GM21576 (cell line): ENCODE results near the gene TSPYL6.
A peak's percentile ranks its signal among the peaks of the same experiment; 100 is the strongest.

ENCODE experiments used
- ATAC-seq: cut with Tn5 transposase; IDR thresholded peaks from one replicate; pipeline ENCODE4 v1.9.1; 2021; ENCODE audit warnings: mild to moderate bottlenecking, moderate library complexity; ENCODE audit not compliant: unreplicated experiment

The TSPYL6 gene

GRCh38 chr2:54259413-54260240 lies 3.6 kb upstream of the TSPYL6 start:
- peak; percentile 92 for ATAC-seq

- ATAC-seq = no peak
Measured at GRCh38 chr2:54258166-54258565, 2.1 kb upstream of the TSPYL6 start.

GRCh38 chr2:54255230-54256090 lies 569 bp downstream of the TSPYL6 start:
- ATAC-seq = no peak

GRCh38 chr2:54254180-54254579 lies 1.8 kb downstream of the TSPYL6 start:
- no peak for ATAC-seq

- no peak for ATAC-seq
Measured at GRCh38 chr2:54249629-54250028, 6.4 kb downstream of the TSPYL6 start.

GRCh38 chr2:54247115-54247514 lies 8.9 kb downstream of the TSPYL6 start:
- ATAC-seq = no peak

GRCh38 chr2:54240515-54241469 lies 15.2 kb downstream of the TSPYL6 start:
- ATAC-seq = no peak

GRCh38 chr2:54239427-54239826 lies 16.6 kb downstream of the TSPYL6 start:
- no peak for ATAC-seq

GRCh38 chr2:54237428-54237827 lies 18.6 kb downstream of the TSPYL6 start:
- ATAC-seq = no peak

GRCh38 chr2:54233832-54234649 lies 22.0 kb downstream of the TSPYL6 start:
- no peak for ATAC-seq

- ATAC-seq = no peak
Measured at GRCh38 chr2:54228945-54229344, 27.1 kb downstream of the TSPYL6 start.

- no peak for ATAC-seq
Measured at GRCh38 chr2:54227798-54228197, 28.2 kb downstream of the TSPYL6 start.

- ATAC-seq = no peak
Measured at GRCh38 chr2:54226260-54226659, 29.8 kb downstream of the TSPYL6 start.

GRCh38 chr2:54224997-54225396 lies 31.0 kb downstream of the TSPYL6 start:
- ATAC-seq = no peak

GRCh38 chr2:54213082-54213481 lies 42.9 kb downstream of the TSPYL6 start:
- no peak for ATAC-seq

GRCh38 chr2:54212456-54212855 lies 43.6 kb downstream of the TSPYL6 start:
- ATAC-seq = no peak

GRCh38 chr2:54209379-54209778 lies 46.6 kb downstream of the TSPYL6 start:
- ATAC-seq = no peak

- ATAC-seq = no peak
Measured at GRCh38 chr2:54208364-54209240, 47.4 kb downstream of the TSPYL6 start.

GRCh38 chr2:54207666-54208195 lies 48.3 kb downstream of the TSPYL6 start:
- ATAC-seq = no peak
